ENCODE results near the gene TRIOBP. TPM values are rescaled to one million over a fixed set of nuclear protein-coding genes. Genes with fewer than 3 reads are reported as not detected.

Gene TRIOBP
- total and polyA plus RNA-seq, 2 of the 4 experiments (the other 2 are of a cell fraction) = 46.4 to 69.8 TPM

- Histone ChIP-seq H2AK9ac (replicated peaks; ENCODE audit: low read depth, low read length, poor library complexity) (no peak overlapping the region), H3K9me1 (ENCODE audit: insufficient read depth, low read length) (peaks cover 7% of the 10 kb centered on the region), H3K23ac (ENCODE audit: low read depth, low read length) (no peak overlapping the region), H4K91ac (ENCODE audit: insufficient read depth, low read depth, low read length) (no peak overlapping the region), H4K20me1 (ENCODE audit: insufficient read depth, low read length) (no peaks in the 10 kb centered on the region), H3K9ac (ENCODE audit: low read depth, low read length) (no peak overlapping the region), H3K4me2 (ENCODE audit: low read depth, low read length) (no peak overlapping the region), H2BK15ac (ENCODE audit: low read depth, low read length) (no peak overlapping the region), H4K8ac (ENCODE audit: low read depth in 2 of 2, low read length in 2 of 2) (no peak overlapping the region), H2AK5ac (ENCODE audit: low read depth, low read length) (no peak overlapping the region), H2BK20ac (ENCODE audit: low read depth, low read length) (no peak overlapping the region), H3K27me3 (ENCODE audit: control insufficient read depth, insufficient read depth, low read length) (no peaks in the 10 kb centered on the region), H3K36me3 (ENCODE audit: control insufficient read depth, insufficient read depth, low read length) (peaks cover 69% of the 10 kb centered on the region), H3K18ac (ENCODE audit: low read depth, low read length) (no peak overlapping the region), H3K79me1 (ENCODE audit: low read depth in 1 of 2, low read length in 2 of 2) (peaks cover 10 to 51% of the 10 kb centered on the region in 2 experiments; a peak in 3 of 4 replicates), H2AFZ (replicated peaks; ENCODE audit: low read length, poor library complexity) (no peak overlapping the region), H3K27ac (ENCODE audit: insufficient read depth, low read length) (no peak overlapping the region), H3K9me3 (ENCODE audit: control insufficient read depth, insufficient read depth, low read length) (no peaks in the 10 kb centered on the region), H2BK5ac (ENCODE audit: low read depth, low read length, poor library complexity, severe bottlenecking) (no peak overlapping the region), H4K5ac (ENCODE audit: low read depth, low read length) (no peak overlapping the region), H2BK120ac (ENCODE audit: low read depth, low read length) (no peak overlapping the region; the same call in 1 of the 2 replicates), H3K4ac (ENCODE audit: low read depth, low read length) (no peak overlapping the region), H3K4me3 (ENCODE audit: insufficient read depth, low read depth, low read length) (no peak overlapping the region), H3K56ac (ENCODE audit: extremely low read depth, insufficient read depth, low read length) (no peak overlapping the region), H3K14ac (replicated peaks; ENCODE audit: low read depth, low read length) (no peak overlapping the region), H3K4me1 (ENCODE audit: control insufficient read depth, insufficient read depth, low read length) (no peaks in the 10 kb centered on the region)
- POLR2A ChIA-PET (ENCODE audit: unreplicated experiment) = no interaction called here
- ATAC-seq (ENCODE audit: low read depth) (no peak), DNase-seq (no peak)
- dilution Hi-C loops (cut with HindIII; ENCODE audit: low sequenced_read_pairs, unreplicated experiment) = no loop called here
- in situ Hi-C loops (cut with MboI; ENCODE audit: low sequenced_read_pairs) = no loop called here
- 94% methylated on average over 7 of the region's 24 CpGs; no CpG with 5 or more reads in 1 of the 2 experiments for WGBS, 2 experiments (ENCODE audit: extremely low coverage in 2 of 2, insufficient read length in 1 of 2)
- TF ChIP-seq SMC3 (IDR thresholded peaks at IDR 0.05; ENCODE audit: low read depth, low read length) (no peak), FOS (IDR thresholded peaks at IDR 0.05; ENCODE audit: low read depth, low read length) (no peak), NFE2L2 (IDR thresholded peaks at IDR 0.05; ENCODE audit: low read depth, low read length) (no peak), CEBPB (IDR thresholded peaks at IDR 0.05; ENCODE audit: low read depth, low read length) (no peak), CHD1 (IDR thresholded peaks at IDR 0.05; ENCODE audit: low read depth, low read length) (no peak), CTCF (conservative IDR thresholded peaks at IDR 0.05; ENCODE audit: low read depth, low read length) (no peak), POLR2A (IDR thresholded peaks at IDR 0.05; ENCODE audit: low read depth, low read length) (no peak), RFX5 (IDR thresholded peaks at IDR 0.05; ENCODE audit: low read depth, low read length) (no peak), USF2 (IDR thresholded peaks at IDR 0.05; ENCODE audit: low read depth, low read length) (no peak), RAD21 (IDR thresholded peaks at IDR 0.05; ENCODE audit: low read length) (no peak), RCOR1 (IDR thresholded peaks at IDR 0.05; ENCODE audit: insufficient replicate concordance, low read length) (no peak), BHLHE40 (IDR thresholded peaks at IDR 0.05; ENCODE audit: low read depth, low read length) (no peak)
- CTCF ChIA-PET = interaction anchor here (0.6 to 1.2 kb wide), 3 partner anchors 11 to 236 kb away, joined by 3 read pairs; no protein-coding TSS in a partner anchor
- BruUV-seq (replicated peaks) = no TSS peak
- intact Hi-C loops (cut with micrococcal nuclease) = no loop called here
Measured at GRCh38 chr22:37769056-37769455, 72.2 kb downstream of the TRIOBP start.

Measured in IMR-90 (cell line).